Measurements from ENCODE around the gene NTSR1.

The NTSR1 gene

GRCh38 chr20:62805155-62805710 is 96.6 kb downstream of the NTSR1 start:
- no peak for DNase-seq

DNA sequence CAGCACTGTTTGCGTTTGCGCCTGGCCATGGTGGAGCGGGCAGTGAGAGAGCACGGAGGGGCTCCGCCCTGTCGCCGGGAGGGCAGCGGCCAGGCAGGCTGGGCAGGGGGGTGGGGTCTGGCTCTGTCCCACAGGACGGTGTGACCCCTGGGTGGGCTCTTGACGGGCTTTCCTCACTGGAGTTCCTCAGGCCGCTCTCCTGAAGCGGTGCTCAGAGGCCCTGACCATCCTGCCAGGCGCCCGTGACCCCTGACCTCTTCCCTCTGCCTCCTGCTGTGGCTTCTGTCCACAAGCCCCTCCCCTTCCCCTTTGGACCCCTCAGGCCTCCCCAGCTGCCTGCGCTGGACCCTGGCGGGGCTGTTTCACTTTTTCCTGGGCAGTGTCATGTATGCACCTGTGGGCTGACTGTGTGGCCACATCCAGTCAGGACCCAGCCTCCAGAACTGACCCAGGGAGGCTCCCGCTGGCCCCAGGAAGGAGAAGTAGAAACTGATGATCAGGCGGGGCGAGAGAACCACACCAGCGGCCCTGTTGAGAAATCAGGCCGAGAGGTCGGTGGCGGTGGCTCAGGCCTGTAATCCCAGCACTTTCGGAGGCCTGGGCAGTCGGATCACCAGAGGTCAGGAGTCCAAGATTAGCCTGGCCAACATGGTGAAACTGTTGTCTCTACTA is 97.2 kb downstream of the NTSR1 start:
- no peak for DNase-seq

DNA sequence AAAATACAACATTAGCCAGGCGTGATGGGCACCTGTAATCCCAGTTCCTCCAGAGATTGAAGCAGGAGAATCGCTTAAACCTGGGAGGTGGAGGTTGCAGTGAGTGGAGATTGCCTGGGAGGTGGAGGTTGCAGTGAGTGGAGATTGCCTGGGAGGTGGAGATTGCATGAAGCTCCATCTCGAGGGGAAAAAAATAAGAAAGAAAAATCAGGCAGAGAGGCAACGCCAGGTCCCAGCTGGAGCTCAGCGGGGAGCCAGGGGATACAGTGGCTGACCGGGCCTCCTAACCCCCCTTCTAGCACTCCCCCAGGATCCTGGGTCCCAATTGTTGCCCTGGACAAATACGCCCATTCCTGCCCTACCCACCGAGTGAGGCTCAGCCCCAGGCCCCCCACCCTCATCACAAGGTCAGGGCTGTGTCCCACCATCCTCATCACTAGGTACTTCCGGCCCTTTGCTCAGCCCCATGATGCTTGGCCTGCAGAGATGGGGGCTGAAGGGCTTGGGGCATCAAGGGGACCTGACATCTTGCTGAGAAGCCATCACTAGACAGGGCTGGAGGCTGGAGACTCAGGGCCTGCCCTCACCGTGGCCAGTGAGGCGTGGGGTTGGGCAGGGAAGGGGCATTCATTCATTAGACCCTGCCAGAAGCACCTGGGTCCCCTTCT is 97.9 kb downstream of the NTSR1 start:
- no peak for DNase-seq

- no peak for DNase-seq
Measured at GRCh38 chr20:62807444-62808210, 99.0 kb downstream of the NTSR1 start.

- peak; percentile 45 to 67 (median 56) for DNase-seq
Measured at GRCh38 chr20:62808211-62808865, 99.7 kb downstream of the NTSR1 start.

DNA sequence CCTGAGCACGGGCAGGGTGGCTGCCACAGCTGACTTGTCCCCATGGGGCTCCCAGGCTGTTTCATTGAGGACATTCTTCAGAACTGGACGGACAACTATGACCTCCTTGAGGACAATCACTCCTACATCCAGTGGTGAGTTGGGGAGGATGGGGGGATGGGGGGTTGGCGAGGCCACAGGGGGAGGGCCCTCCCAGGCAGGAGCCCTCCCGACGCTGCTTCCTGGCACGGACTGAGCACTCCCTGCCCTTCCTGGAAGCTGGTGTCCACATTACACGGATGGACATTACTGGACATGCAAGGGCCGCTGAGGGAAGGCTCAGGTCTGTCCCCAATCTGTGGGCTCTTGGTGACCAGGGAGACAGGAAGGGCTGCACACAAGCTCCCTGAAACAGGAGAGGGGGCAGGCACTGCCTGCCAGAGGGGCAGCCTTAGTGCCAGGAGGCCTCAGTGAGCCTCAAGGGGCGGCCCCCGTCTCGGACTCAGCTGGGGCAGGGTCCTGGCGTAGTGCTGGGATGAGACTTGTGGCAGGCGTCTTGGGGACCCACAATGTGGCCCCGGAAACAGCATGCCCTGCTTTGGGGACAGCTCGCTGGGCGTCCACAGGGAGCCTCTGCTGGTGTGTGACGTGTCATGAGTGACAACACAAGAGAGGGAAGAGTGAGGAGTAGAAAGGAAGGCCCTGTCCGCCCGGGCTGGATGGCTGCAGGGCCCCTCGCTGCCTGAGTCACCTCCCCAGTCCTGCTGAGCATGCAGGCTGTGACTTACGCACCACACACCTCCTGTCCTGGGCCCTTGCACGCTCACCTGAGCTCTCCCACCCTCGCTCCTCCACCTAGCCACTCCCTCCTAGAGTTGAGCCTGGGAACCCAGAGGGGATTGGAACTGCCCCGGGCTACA is 101.1 kb downstream of the NTSR1 start:
- no peak for DNase-seq

- no peak for DNase-seq
Measured at GRCh38 chr20:62811320-62811719, 102.7 kb downstream of the NTSR1 start.

- DNase-seq = no peak
Measured at GRCh38 chr20:62811720-62812119, 103.1 kb downstream of the NTSR1 start.

Data from activated CD4-positive, CD25-positive, alpha-beta regulatory T cell (primary cell).